Activated naive CD8-positive, alpha-beta T cell treated with anti-CD3 and anti-CD28 coated beads for 36 hours (primary cell): ENCODE data around the gene SKIDA1. TPM values are rescaled to one million over a fixed set of nuclear protein-coding genes. Genes with fewer than 3 reads are reported as not detected.

Source experiments
- DNase-seq: peaks from one replicate; pipeline ENCODE4 v3.0.0; 2021
- H3K27ac Mint-ChIP-seq: one replicate; pipeline ENCODE4 v1.8.0; 2022; ENCODE audit warnings: mild to moderate bottlenecking, moderate library complexity, mixed read lengths
- H3K27me3 Mint-ChIP-seq: one replicate; pipeline ENCODE4 v1.8.0; 2022; ENCODE audit warnings: mild to moderate bottlenecking, mixed read lengths
- H3K36me3 Mint-ChIP-seq: one replicate; pipeline ENCODE4 v1.8.0; 2021; ENCODE audit warnings: mild to moderate bottlenecking, mixed read lengths
- H3K4me1 Mint-ChIP-seq: one replicate; pipeline ENCODE4 v1.8.0; 2021; ENCODE audit warnings: mixed read lengths
- H3K4me3 Mint-ChIP-seq: one replicate; pipeline ENCODE4 v1.8.0; 2022; ENCODE audit warnings: mild to moderate bottlenecking, moderate library complexity, mixed read lengths
- H3K9me3 Mint-ChIP-seq: one replicate; pipeline ENCODE4 v1.8.0; 2022; ENCODE audit warnings: mixed read lengths
- total RNA-seq, 2 experiments: library from RNA; stranded (reverse); gene quantifications; one replicate each; pipeline ENCODE4 v1.2.3, GENCODE V29; 2021

SKIDA1 gene
- total RNA-seq, 2 experiments from 2014 or later = 0.54 TPM; not detected in 1

DNA sequence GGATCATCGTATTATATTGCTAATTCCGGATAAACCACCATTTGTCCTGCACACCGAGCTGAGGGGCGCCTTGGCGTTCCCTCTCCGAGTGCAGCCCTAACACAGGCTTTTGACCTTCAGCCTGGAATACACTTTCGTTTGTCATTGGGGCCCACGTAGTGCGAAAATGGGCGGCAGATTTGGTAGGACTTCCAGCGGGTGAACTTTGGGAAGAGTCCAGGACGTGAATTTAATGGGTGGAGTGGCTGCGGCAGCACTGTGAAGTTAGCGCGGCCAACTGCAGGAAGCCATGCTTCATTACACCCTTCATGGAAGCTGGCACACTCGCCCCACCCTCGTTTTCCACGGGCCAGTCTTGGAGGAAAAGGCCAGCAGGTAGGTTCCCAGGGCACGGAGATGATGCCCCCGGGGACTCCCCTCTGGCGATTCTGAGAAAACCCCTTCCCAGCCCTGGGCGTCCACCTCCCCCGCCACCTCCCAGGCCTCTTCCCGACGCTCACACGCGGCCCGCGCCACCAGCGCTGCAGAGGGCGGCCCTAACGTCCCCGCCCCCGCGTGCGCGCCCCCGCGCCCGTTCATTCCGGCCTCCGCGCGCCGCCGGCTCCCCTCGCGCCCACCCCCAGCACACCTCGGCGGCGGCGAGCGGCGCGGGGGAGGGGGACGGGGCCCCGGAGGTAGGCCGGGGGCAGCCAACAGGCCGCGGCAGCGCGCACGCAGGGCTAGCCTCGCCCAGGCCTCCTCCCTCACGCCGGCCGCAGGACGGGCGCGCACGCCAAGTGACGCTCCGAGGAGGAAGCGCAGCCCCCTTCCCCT lies 8.2 kb upstream of the SKIDA1 start, which contains the start of gene MLLT10:
Gene MLLT10 (plus strand): TSS at position 766 of the 813 bp plus-strand sequence. CDS start 413 bp downstream, outside the sequence.
- Mint-ChIP-seq H3K4me3 (peak within 1 kb of the TSS; percentile 83), H3K36me3 (peaks cover 11% of the 10 kb centered on the region), H3K4me1 (peaks cover 17% of the 10 kb centered on the region), H3K9me3 (no peaks in the 10 kb centered on the region), H3K27ac (peak within 1 kb of the TSS; percentile 93), H3K27me3 (peaks cover 5% of the 10 kb centered on the region)
- peak; percentile 97 for DNase-seq

DNA sequence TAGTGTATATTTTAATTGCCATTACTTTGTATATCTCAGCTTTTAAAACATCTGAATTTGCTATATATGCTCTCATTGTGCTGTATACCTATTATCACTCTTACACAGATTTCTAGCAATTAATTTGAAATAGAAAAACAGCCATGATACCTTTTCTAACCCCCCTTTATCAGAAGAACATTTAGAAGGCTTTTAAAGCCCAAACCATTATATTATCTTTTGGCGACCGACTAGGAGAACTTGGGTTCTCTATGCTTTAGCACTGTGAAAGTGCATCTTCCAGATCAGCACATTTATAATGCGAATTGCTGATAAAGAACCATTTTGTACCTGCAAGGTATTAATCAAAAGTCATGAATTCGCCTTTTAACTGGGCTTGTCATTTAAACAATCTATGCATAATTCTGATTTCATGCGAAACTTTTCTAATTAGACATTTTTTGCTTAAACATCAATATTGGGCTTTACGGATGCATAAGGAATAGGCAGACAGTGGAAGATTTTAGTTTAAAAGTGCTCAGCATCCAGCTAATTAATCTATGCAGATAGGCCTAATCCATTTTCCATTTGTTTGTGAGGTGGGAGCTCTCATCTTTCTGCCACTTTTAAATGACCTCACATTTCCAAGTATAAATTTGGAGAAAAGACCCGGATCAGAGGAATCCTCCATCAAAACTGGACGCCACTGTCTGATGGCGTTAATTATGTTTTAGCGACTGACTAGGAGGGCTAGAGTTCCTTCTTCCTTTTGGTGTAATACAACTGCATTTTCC lies 7.4 kb upstream of the SKIDA1 start:
- H3K27me3 Mint-ChIP-seq = peaks cover 13% of the 10 kb centered on the region
- DNase-seq = no peak
- peak overlapping the region; percentile 93 for H3K27ac Mint-ChIP-seq
- peaks cover 9% of the 10 kb centered on the region for H3K36me3 Mint-ChIP-seq
- peaks cover 22% of the 10 kb centered on the region for H3K4me1 Mint-ChIP-seq
- H3K4me3 Mint-ChIP-seq = peak overlapping the region; percentile 83
- H3K9me3 Mint-ChIP-seq = no peaks in the 10 kb centered on the region

DNA sequence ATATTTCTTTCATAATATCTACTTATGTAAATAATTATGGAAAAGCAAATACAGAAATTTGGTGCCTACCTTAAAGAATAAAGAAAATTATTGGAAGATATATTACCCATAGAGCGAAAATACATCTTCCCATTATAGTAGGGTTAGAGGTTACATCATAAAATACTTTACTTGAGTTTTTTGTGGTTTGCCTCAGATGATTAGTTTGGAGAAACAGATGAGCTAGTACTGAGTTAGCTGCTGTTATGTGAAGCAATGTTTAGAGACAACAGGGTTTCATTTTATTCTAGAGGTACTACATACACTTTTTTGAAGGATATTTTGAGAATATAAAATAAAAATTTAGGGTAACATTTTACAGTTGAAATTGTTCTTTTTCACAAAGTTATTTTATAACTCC lies 5.7 kb upstream of the SKIDA1 start:
- Mint-ChIP-seq H3K4me1 (peaks cover 31% of the 10 kb centered on the region), H3K27ac (no peak overlapping the region), H3K4me3 (no peak overlapping the region), H3K9me3 (no peaks in the 10 kb centered on the region), H3K36me3 (peaks cover 4% of the 10 kb centered on the region), H3K27me3 (peaks cover 27% of the 10 kb centered on the region)
- no peak for DNase-seq

- no peaks in the 10 kb centered on the region for H3K9me3 Mint-ChIP-seq
- H3K27me3 Mint-ChIP-seq = peaks cover 31% of the 10 kb centered on the region
- peaks cover 31% of the 10 kb centered on the region for H3K4me1 Mint-ChIP-seq
- H3K4me3 Mint-ChIP-seq = no peak overlapping the region
- DNase-seq = no peak
- H3K36me3 Mint-ChIP-seq = peaks cover 3% of the 10 kb centered on the region
- H3K27ac Mint-ChIP-seq = no peak overlapping the region
Observed at GRCh38 chr10:21530641-21531040, 5.2 kb upstream of the SKIDA1 start.

DNA sequence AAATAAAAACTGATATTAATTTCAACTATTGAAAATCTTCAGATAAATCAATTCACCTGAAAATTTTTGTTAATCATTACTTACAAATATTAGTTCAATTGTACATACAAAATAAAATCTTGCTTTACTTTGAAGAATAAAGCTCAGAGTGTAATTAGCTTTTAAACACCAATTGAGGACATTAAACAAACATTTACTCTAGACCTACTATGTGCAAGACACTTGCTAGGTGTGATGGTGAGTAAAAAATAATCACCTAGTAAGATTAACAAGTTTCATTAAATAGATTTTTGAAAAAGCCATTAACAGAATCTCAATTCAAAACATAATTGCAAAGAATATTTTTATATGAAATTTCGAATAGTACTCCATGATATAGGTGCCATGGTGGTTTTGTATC lies 4.7 kb upstream of the SKIDA1 start:
- no peak overlapping the region for H3K4me3 Mint-ChIP-seq
- no peaks in the 10 kb centered on the region for H3K9me3 Mint-ChIP-seq
- H3K36me3 Mint-ChIP-seq = no peaks in the 10 kb centered on the region
- peaks cover 32% of the 10 kb centered on the region for H3K4me1 Mint-ChIP-seq
- no peak for DNase-seq
- H3K27ac Mint-ChIP-seq = no peak overlapping the region
- peaks cover 35% of the 10 kb centered on the region for H3K27me3 Mint-ChIP-seq

DNA sequence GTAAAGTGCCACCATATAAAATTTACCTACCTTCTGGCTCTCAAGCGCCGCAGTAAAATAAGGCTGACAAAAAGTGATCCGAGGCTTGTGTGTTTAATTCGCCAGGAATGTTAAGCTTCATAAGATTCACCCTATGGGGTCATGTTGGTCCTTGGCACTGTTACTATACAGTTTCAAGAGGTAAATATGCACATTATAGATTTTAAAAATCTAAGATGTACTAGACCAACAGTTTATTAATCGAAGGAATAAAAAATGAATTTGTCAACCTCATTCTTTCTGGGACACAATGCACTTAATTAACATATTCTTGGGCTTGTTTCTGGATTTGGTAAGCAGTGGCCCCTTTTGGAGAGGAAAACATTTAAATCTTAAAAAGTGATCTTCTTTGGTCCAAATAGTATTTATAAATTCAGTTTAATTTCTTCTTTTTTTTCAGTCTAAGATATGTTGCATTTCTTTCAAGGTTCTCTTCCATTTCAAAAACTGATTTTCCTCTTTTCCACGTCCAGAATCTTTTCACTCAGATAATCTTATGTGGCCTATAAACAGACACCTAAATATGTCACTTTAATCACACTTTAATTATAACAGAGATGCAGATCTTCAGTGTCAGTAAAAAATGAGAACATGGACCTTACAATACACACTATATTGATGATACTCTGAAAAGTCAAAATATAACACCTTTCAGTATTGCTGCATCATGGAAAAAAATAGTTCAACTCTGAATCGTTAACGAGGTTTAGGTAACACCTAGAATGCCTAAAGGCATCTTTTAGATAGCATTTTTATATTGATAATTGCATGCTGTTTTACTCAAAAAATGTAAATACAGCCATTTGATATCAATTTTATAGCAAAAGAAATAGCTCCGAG lies 3.8 kb upstream of the SKIDA1 start:
- no peak for DNase-seq

GRCh38 chr10:21528236-21529031 lies 3.0 kb upstream of the SKIDA1 start:
- H3K4me1 Mint-ChIP-seq = peaks cover 38% of the 10 kb centered on the region
- no peaks in the 10 kb centered on the region for H3K36me3 Mint-ChIP-seq
- H3K9me3 Mint-ChIP-seq = no peaks in the 10 kb centered on the region
- no peak for DNase-seq
- no peak overlapping the region for H3K27ac Mint-ChIP-seq
- H3K4me3 Mint-ChIP-seq = no peak overlapping the region
- H3K27me3 Mint-ChIP-seq = peaks cover 53% of the 10 kb centered on the region

More for the DNA sequence above, 3.8 kb upstream of the SKIDA1 start:
- Mint-ChIP-seq H3K4me3 (no peak overlapping the region), H3K27ac (no peak overlapping the region), H3K36me3 (no peaks in the 10 kb centered on the region), H3K27me3 (peaks cover 44% of the 10 kb centered on the region), H3K4me1 (peaks cover 39% of the 10 kb centered on the region), H3K9me3 (no peaks in the 10 kb centered on the region)

DNA sequence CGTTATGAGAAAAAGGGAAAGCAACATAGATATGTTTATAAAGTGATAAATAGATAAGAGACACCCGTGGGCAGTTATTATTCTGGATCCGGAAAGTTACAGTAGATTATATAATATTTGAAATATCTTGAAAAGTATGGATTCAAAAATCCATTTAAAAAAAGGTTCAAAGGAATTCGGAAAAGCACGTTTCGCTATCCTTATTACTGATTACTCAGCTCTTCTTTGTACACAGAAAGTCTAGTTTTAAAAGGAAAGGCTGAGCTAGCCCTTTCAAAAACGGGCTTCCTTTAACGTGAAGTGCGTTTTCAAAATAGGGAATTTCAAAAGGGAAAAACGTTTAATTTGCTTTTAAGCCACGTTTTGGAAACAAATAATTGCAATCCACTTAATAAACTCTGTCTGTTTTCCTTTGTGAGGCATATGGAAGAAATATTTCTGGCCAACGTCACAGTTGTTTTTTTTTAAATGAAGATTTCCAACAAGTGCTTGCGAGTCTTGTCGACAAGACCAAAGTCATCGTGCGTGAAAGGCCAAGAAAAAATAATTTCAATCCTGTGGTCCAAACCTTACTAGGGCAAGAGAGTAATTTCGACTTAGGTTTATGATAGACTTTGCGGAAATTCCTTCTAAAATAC lies 2.2 kb upstream of the SKIDA1 start:
- H3K27ac Mint-ChIP-seq = peak overlapping the region; percentile 72
- no peaks in the 10 kb centered on the region for H3K36me3 Mint-ChIP-seq
- H3K4me1 Mint-ChIP-seq = peaks cover 31% of the 10 kb centered on the region
- H3K4me3 Mint-ChIP-seq = peak overlapping the region; percentile 68
- peaks cover 60% of the 10 kb centered on the region for H3K27me3 Mint-ChIP-seq
- DNase-seq = no peak
- H3K9me3 Mint-ChIP-seq = no peaks in the 10 kb centered on the region

DNA sequence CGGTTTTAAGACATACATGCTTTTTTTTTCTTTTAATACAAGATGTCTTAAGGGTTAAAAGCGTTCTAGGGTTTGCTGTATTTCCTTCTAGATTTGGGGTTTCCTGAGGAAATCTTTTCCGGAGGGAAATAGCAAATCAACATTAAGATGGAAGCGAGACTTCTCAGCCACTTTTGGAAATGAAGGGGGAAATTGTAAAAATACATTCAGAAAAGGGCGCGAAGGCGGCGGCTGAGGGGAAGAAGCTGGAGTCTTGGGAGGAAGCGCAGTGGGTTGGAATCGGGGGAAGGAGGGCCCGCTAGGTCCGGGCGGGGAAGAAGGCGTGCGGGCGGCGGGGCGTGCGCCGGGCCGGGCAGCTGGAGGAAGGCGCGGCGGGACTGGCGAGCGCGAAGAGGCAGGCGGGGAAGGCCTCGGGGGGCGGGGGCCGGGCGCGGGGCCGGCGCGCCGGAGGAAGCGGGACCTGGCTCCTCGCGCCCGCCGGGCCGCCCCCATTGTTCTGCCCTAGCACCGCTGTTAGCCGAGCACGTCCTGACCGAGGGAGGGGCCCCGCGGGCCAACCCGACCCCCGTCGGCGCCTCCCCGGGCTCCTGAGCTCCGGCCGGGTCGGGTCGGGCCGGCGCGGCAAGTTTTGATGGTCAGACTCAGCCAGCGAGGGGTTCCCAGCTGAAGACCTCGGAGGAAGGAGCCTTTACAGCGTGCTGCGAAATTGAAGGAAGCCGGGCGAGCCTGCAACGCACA lies 1.5 kb upstream of the SKIDA1 start:
- peaks cover 30% of the 10 kb centered on the region for H3K4me1 Mint-ChIP-seq
- H3K36me3 Mint-ChIP-seq = no peaks in the 10 kb centered on the region
- H3K27me3 Mint-ChIP-seq = peaks cover 63% of the 10 kb centered on the region
- DNase-seq = peak; percentile 56
- no peaks in the 10 kb centered on the region for H3K9me3 Mint-ChIP-seq
- peak overlapping the region; percentile 91 for H3K27ac Mint-ChIP-seq
- H3K4me3 Mint-ChIP-seq = peak overlapping the region; percentile 87

DNA sequence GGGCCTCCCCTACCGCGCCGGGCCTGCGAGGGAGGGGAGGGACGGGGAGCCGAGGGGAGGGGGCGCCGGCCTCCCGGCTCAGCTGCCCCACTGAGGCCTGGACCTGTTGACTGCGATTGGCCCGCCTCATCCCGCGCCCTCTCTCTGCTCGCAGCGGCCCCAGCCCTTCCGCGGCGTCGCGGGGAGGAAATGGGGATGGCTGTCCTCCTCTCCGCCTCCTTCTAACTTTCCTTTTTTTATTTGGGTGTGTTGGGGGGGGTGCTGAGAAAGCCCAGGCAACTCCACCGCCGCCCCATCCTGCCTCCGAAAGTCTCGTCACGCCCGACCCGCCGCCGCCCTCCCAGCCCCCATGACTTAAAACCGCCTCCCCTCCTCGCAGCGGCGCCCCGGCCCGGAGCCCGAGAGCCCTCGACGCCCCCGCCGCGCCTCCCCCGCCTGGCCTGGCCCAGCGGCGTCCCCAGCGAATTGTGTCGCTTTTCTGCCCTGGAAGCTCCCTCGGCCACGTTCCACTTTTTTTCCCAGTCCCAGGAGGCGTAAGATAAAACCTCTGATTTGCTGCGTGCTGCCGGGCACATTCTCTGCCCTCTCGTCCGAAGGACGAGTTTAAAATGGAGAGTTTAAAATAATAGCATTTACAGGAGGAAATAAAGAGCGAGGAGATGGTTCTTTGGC lies 842 bp upstream of the SKIDA1 start:
- peaks cover 70% of the 10 kb centered on the region for H3K27me3 Mint-ChIP-seq

DNA sequence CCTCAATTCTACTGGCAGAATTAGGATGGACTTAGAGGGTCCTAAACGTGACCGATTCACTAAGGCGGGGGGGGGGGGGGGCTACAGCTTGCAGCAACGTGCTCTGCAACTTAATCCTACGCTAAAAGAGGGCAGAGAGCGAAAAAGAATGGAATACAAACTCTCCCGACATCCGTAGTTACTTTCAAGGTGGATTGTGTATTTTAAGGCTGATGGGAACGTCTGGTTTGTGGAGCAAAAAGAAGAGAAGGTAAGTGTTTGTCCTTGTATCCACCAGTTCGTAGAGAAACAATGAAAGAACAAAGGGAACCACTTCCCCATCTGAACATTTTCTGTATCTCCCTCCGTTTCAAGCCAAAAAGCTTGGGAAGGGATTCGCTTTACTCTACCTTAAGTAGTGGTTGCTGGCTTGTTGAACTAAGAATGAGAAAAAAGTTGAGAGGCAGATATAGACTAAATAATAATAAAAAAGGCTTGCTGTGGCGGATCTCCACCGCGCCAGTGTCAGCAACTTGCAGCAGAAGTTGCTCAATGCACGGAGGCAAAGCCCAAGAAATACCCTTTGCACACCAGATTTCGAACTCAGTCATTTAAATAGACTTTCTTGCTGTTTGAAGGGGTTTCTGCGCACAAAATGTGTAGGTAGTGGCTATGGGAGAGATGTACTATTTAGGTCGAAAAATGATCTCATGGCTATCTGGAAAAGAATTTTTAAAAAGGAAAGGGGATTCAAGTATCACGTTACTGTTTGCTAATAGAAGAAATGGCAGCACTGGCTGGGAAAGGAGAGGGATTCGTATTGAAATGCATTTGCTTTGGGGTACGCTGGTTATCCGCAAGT lies 736 bp downstream of the SKIDA1 start:
- Mint-ChIP-seq H3K27ac (peak overlapping the region; percentile 89), H3K4me1 (peaks cover 36% of the 10 kb centered on the region), H3K27me3 (peaks cover 86% of the 10 kb centered on the region)

More for the DNA sequence above, 842 bp upstream of the SKIDA1 start:
- H3K36me3 Mint-ChIP-seq = no peaks in the 10 kb centered on the region
- DNase-seq = peak; percentile 57
- H3K4me1 Mint-ChIP-seq = peaks cover 30% of the 10 kb centered on the region
- no peaks in the 10 kb centered on the region for H3K9me3 Mint-ChIP-seq
- peak overlapping the region; percentile 91 for H3K27ac Mint-ChIP-seq
- H3K4me3 Mint-ChIP-seq = peak overlapping the region; percentile 87

GRCh38 chr10:21524131-21524525 lies 1.4 kb downstream of the SKIDA1 start:
- Mint-ChIP-seq H3K4me3 (no peak overlapping the region), H3K27ac (no peak overlapping the region), H3K27me3 (peaks cover 88% of the 10 kb centered on the region), H3K4me1 (peaks cover 39% of the 10 kb centered on the region), H3K9me3 (no peaks in the 10 kb centered on the region), H3K36me3 (no peaks in the 10 kb centered on the region)
- DNase-seq = no peak

More for the DNA sequence above, 736 bp downstream of the SKIDA1 start:
- H3K9me3 Mint-ChIP-seq = no peaks in the 10 kb centered on the region
- H3K36me3 Mint-ChIP-seq = no peaks in the 10 kb centered on the region
- H3K4me3 Mint-ChIP-seq = peak overlapping the region; percentile 89
- DNase-seq = no peak
